HL-60 (cell line): ENCODE results near the gene ACACA.

Experiments used
- DNase-seq, 2 experiments: peaks; one replicate each; pipeline ENCODE4 v3.0.0-alpha.2; 2010 to 2020; ENCODE audit warnings: low read depth in 1 of 2, low spot score in 1 of 2
- H3K27ac ChIP-seq: fragments of 250-450 bp; sonication (Bioruptor Pico); replicated peaks from 2 replicates; pipeline ENCODE4 v1.5.1; 2020; ENCODE audit warnings: mild to moderate bottlenecking, moderate library complexity
- H3K27me3 ChIP-seq: fragments of 250-450 bp; sonication (Bioruptor Pico); 2 replicates; pipeline ENCODE4 v1.5.1; 2021; ENCODE audit warnings: mild to moderate bottlenecking, moderate library complexity; ENCODE audit not compliant: insufficient read depth, poor library complexity, severe bottlenecking
- H3K4me3 ChIP-seq: replicated peaks from 2 replicates; pipeline ENCODE4 v1.5.1; 2011; ENCODE audit warnings: mild to moderate bottlenecking, control low read depth, low read length; ENCODE audit not compliant: insufficient read depth
- GABPA ChIP-seq: IDR thresholded peaks from 2 replicates; pipeline ENCODE4 v1.6.1; 2012; ENCODE audit warnings: low read depth
- POLR2AphosphoS5 ChIP-seq: IDR thresholded peaks from 2 replicates; pipeline ENCODE4 v1.6.1; 2012; ENCODE audit warnings: low read depth
- SPI1 ChIP-seq: IDR thresholded peaks from 2 replicates; pipeline ENCODE4 v1.6.1; 2012; ENCODE audit warnings: low read depth, mild to moderate bottlenecking, borderline replicate concordance
- TF ChIP-seq, protein P1 (sequence below): IDR thresholded peaks from one replicate; pipeline ENCODE4 v1.5.1; 2011; ENCODE audit warnings: low read length, control low read depth, inconsistent platforms; ENCODE audit not compliant: insufficient read depth
- TF ChIP-seq, protein P2 (sequence below): IDR thresholded peaks from 2 replicates; pipeline ENCODE4 v1.6.1; 2012; ENCODE audit warnings: low read depth; ENCODE audit not compliant: insufficient replicate concordance

ACACA gene

DNA sequence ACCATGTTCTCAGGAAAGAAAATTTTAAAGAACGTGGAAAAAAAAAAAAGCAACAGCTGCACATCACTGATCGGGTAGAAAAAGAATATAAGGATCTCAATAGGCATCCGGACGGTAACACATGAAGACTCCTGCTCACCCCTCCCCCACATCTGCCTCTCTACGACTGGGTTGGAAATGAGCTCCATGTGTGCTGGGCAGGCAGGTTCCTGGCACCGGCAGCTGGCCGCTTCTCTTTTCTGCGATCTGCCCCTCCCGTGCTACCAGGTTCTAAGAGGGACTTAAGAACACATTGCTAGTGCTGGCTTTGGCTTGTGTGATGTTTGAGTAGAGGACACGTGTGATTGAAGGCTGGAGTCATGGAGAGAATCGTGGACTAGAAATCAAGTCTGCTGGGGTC lies 342.4 kb downstream of the ACACA start:
- DNase-seq: no peak
- TF ChIP-seq, protein P1, sequence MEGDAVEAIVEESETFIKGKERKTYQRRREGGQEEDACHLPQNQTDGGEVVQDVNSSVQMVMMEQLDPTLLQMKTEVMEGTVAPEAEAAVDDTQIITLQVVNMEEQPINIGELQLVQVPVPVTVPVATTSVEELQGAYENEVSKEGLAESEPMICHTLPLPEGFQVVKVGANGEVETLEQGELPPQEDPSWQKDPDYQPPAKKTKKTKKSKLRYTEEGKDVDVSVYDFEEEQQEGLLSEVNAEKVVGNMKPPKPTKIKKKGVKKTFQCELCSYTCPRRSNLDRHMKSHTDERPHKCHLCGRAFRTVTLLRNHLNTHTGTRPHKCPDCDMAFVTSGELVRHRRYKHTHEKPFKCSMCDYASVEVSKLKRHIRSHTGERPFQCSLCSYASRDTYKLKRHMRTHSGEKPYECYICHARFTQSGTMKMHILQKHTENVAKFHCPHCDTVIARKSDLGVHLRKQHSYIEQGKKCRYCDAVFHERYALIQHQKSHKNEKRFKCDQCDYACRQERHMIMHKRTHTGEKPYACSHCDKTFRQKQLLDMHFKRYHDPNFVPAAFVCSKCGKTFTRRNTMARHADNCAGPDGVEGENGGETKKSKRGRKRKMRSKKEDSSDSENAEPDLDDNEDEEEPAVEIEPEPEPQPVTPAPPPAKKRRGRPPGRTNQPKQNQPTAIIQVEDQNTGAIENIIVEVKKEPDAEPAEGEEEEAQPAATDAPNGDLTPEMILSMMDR: no peak
- no peak for TF ChIP-seq SPI1
- no peak for TF ChIP-seq GABPA
- Histone ChIP-seq H3K4me3 (no peak overlapping the region), H3K27me3 (no peaks in the 10 kb centered on the region), H3K27ac (no peak overlapping the region)

DNA sequence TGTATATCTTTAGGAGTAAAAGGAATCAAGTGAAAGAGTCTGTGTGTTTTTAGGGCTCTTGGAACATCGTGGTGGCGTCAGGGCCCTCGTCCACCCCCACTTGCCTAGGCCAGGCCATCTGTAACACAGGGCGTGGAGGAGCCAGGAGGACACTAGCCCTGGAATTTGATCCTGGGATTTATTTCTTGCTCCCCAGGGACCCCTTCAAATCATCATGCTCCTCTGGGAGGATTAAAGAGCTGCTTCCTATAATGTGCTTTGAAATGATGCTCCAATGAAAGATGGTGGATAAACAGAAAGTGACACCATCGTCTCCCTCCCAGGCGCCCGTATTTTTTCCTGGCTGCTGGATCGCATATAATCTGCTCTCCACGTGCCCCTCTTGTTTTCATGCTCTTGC lies 344.6 kb downstream of the ACACA start:
- no peak for DNase-seq
- H3K4me3 ChIP-seq: no peak overlapping the region
- H3K27me3 ChIP-seq: no peaks in the 10 kb centered on the region
- H3K27ac ChIP-seq: no peak overlapping the region
- TF ChIP-seq GABPA (no peak), SPI1 (no peak), POLR2AphosphoS5 (no peak)
- TF ChIP-seq, protein P1: no peak
- TF ChIP-seq, protein P2, sequence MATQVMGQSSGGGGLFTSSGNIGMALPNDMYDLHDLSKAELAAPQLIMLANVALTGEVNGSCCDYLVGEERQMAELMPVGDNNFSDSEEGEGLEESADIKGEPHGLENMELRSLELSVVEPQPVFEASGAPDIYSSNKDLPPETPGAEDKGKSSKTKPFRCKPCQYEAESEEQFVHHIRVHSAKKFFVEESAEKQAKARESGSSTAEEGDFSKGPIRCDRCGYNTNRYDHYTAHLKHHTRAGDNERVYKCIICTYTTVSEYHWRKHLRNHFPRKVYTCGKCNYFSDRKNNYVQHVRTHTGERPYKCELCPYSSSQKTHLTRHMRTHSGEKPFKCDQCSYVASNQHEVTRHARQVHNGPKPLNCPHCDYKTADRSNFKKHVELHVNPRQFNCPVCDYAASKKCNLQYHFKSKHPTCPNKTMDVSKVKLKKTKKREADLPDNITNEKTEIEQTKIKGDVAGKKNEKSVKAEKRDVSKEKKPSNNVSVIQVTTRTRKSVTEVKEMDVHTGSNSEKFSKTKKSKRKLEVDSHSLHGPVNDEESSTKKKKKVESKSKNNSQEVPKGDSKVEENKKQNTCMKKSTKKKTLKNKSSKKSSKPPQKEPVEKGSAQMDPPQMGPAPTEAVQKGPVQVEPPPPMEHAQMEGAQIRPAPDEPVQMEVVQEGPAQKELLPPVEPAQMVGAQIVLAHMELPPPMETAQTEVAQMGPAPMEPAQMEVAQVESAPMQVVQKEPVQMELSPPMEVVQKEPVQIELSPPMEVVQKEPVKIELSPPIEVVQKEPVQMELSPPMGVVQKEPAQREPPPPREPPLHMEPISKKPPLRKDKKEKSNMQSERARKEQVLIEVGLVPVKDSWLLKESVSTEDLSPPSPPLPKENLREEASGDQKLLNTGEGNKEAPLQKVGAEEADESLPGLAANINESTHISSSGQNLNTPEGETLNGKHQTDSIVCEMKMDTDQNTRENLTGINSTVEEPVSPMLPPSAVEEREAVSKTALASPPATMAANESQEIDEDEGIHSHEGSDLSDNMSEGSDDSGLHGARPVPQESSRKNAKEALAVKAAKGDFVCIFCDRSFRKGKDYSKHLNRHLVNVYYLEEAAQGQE: no peak

DNA sequence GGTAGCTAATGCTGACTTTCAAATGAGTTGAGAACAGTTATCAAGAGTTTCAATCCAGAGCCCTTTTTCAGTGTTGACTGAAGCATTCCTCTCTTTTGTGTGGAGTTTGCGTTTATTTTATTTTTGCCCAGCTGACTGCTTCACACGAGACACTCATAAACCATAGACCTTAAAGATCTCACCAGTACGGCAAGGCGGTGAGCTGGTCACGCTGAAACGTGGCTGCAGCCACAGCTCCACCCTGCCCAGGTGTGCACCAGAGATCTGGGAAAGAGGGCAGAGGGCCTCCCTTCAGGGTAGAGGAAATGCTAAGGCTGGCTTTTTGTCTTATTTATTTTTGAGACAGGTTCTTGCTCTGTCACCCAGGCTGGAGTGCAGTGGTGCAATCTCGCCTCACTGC lies 345.7 kb downstream of the ACACA start:
- no peaks in the 10 kb centered on the region for H3K27me3 ChIP-seq
- TF ChIP-seq GABPA (no peak), SPI1 (no peak), POLR2AphosphoS5 (no peak)
- TF ChIP-seq, protein P1: no peak
- TF ChIP-seq, protein P2: no peak
- no peak for DNase-seq

DNA sequence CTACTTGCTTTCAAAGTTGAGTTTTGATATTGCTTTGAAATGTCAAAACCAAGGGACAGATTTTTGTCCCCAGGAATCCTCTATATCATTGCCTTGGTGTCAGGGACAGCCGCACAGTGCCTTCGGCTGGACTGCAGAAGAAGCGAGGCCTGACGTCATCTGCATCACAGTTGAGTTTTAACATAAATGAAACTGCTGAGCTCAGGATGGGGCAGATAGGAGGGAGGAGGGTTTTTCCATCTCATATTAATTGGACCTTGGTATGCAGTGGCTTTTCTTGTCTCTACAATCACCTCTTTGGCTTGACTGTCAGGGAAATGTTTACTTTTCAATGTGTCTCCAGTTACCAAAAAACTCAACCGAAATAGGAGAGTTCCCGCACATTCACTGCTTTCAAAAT lies 346.5 kb downstream of the ACACA start:
- TF ChIP-seq SPI1 (no peak), POLR2AphosphoS5 (no peak), GABPA (no peak)
- TF ChIP-seq, protein P1: no peak
- TF ChIP-seq, protein P2: no peak
- Histone ChIP-seq H3K27ac (no peak overlapping the region), H3K27me3 (no peaks in the 10 kb centered on the region), H3K4me3 (no peak overlapping the region)
- DNase-seq: no peak

More for the DNA sequence above, 345.7 kb downstream of the ACACA start:
- H3K27ac ChIP-seq: no peak overlapping the region
- no peak overlapping the region for H3K4me3 ChIP-seq
